Breast epithelium (tissue), 3 donors: ENCODE data around the gene IFRD1.

Experiments
- CTCF ChIP-seq, 3 donors: fragments of 450-650 bp; IDR thresholded peaks; one replicate each; pipeline ENCODE4 v1.5.1; 2016 to 2017; ENCODE audit warnings: antibody characterized with exemption in 3 of 3, mild to moderate bottlenecking in 3 of 3, moderate library complexity in 3 of 3
- POLR2A ChIP-seq: fragments of 450-650 bp; IDR thresholded peaks from one replicate; pipeline ENCODE4 v1.6.1; 2016; ENCODE audit warnings: antibody characterized with exemption, mild to moderate bottlenecking, moderate library complexity
- POLR2AphosphoS5 ChIP-seq, 3 donors: sonication (generic); formaldehyde crosslinking; IDR thresholded peaks; one replicate each; pipeline ENCODE4 v1.6.1; 2017; ENCODE audit warnings: antibody characterized with exemption in 3 of 3

DNA sequence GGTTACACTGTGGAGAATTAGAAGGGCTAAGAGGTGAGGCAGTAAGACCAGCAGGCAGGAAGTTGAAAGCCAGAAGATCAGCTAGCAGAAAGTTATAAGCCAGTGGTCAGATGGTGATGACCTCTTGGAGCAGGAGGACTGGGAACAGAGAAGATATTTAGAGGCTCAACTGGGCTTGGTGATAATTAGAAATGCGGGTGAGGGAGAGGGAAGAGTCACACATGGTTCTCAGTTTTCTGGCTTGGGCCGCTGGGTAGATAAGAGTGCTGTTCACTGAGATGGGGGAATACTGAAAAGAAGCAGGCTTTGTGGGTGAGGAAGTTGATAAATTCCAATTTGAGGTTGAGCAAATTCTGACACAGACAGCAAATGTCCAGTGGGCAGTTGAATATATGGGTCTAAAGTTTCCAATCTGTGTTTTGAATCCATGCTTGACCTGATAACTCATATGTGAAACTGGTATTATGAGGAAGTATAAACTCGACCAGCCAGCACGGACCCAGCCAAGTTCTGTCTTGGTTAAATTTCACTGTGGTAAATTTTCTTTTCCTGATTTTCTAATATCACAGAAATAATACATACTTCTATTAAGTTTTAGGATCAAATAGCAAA lies 53.2 kb downstream of the IFRD1 start:
- TF ChIP-seq CTCF (IDR thresholded peaks at IDR 0.05), result no peak
- TF ChIP-seq POLR2AphosphoS5 (IDR thresholded peaks at IDR 0.05), result no peak
- no peak for TF ChIP-seq POLR2A
